Astrocyte of the cerebellum (primary cell): ENCODE measurements around the gene SYNGR4.

Experiments
- DNase-seq: peaks from one replicate; pipeline ENCODE4 v3.0.0-alpha.2; 2011; ENCODE audit warnings: low read depth
- H3K4me3 ChIP-seq: 2 replicates; pipeline ENCODE4 v1.5.1; 2011; ENCODE audit warnings: mild to moderate bottlenecking, low read depth, low read length, moderate library complexity
- CTCF ChIP-seq: IDR thresholded peaks from 2 replicates; pipeline ENCODE4 v1.5.1; 2012; ENCODE audit warnings: low read length, low read depth, moderate library complexity, mild to moderate bottlenecking; ENCODE audit errors: missing control alignments
- in situ Hi-C: cut with HindIII; loops from 2 replicates; pipeline ENCODE4 v1.10.0; 2017; ENCODE audit warnings: low sequenced_read_pairs

SYNGR4 gene

GRCh38 chr19:48378194-48378570, 14.0 kb downstream of the SYNGR4 start:
- TF ChIP-seq CTCF, result no peak
- no peak for DNase-seq
- in situ Hi-C loops, result no loop called here
- no peak overlapping the region for H3K4me3 ChIP-seq

GRCh38 chr19:48379058-48379457, 14.9 kb downstream of the SYNGR4 start:
- no peak for TF ChIP-seq CTCF
- DNase-seq, result no peak
- H3K4me3 ChIP-seq, result no peak overlapping the region
- in situ Hi-C loops, result no loop called here

GRCh38 chr19:48381178-48381950, 17.2 kb downstream of the SYNGR4 start:
- no peak for DNase-seq
- no peak for TF ChIP-seq CTCF
- in situ Hi-C loops, result no loop called here
- no peak overlapping the region for H3K4me3 ChIP-seq

DNA sequence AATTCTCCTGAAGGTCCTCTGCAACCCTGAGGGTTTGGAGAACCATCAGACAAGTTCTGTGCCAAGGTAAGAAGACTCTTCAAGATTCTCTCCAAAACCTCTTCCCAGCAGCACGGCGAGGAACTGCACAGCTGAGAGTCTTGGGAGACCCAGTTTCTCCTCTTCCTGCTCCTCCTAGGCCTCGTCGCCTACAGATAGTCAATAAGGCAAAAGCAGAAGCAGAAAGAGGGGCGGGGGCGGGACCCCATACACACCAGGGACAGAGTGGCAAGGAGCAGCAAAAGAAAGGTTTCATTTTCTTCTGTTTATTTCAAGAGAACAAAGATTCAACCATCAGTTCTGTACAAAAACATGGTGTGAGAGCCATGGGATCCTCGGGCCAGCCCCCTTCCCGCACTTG, 18.1 kb downstream of the SYNGR4 start:
- H3K4me3 ChIP-seq, result no peak overlapping the region
- DNase-seq, result no peak
- in situ Hi-C loops, result no loop called here
- no peak for TF ChIP-seq CTCF

DNA sequence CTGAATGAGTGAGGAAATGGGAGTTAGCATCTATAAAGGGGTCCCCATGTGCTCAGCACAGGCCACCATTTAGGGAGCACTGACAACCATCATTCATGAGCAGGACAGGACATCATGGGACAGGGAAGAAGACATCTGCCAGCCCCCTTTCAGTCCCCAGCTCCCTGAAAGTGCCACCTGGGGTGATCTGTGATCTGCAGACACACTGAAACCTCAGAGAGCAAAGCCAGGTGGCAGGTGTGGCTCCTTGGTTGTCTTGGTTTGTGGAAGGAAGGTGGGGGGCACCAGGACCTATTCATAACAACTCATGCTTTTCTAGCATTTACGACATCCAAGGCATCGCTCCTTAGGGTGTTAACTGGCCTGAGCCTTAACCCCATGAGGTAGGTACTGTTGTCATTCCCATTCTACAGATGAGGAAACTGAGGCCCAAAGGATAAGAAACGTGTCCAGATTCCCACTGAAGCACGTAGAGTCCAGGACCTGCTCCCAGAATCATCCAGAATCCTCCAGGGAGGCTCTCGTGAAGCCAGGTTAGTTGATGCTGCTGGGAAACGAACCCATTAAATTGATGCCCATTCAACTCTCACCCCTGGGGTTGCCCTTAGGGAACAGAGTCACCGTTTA, 21.4 kb downstream of the SYNGR4 start:
- no peak for DNase-seq
- in situ Hi-C loops, result no loop called here
- H3K4me3 ChIP-seq, result no peak overlapping the region
- TF ChIP-seq CTCF, result no peak

DNA sequence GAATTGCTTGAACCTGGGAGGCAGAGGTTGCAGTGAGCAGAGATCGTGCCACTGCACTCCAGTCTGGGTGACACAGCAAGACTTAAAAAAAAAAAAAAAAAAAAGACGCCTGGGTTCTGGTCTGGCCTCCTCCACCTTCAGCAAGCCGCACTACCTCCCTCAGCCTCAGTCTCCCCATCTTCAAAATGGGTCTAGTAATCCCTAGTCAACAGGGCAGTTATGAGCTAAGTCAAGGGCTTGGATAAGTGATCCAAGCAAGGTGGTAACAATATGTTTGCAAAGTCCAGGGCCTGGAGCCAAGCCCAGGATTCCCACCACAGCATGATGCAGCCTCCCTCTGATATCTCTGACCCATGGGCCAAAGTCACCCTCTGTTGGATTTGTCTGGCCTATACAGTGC, 22.8 kb downstream of the SYNGR4 start:
- H3K4me3 ChIP-seq, result no peak overlapping the region
- no peak for TF ChIP-seq CTCF
- in situ Hi-C loops, result no loop called here
- no peak for DNase-seq
